ENCODE results near the gene AOX1.

Gene AOX1

DNA sequence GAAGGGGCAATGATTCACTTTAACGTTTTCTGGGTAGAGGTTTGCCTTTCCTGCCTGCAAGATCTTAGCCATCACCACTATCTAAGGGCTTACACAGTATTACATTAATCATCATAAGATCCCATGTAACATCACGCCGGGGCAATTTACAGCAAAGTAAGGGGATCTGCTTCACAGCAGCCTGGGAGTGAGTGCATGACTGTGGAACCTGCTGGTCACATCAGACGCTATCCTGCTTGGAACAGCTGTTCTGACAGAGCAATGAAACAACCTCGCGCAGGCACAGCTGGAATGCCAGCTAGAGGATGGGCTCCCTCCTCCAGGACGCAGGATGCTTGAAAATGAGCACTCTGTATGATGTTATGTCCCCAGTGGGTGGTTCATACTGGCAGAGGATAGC is 89.0 kb downstream of the AOX1 start:
- no peaks in the 10 kb centered on the region for H3K9me3 ChIP-seq (ENCODE audit: insufficient read depth, low read length, severe bottlenecking)
- H3K27ac ChIP-seq (ENCODE audit: low read length): no peak overlapping the region
- TF ChIP-seq, protein P1, sequence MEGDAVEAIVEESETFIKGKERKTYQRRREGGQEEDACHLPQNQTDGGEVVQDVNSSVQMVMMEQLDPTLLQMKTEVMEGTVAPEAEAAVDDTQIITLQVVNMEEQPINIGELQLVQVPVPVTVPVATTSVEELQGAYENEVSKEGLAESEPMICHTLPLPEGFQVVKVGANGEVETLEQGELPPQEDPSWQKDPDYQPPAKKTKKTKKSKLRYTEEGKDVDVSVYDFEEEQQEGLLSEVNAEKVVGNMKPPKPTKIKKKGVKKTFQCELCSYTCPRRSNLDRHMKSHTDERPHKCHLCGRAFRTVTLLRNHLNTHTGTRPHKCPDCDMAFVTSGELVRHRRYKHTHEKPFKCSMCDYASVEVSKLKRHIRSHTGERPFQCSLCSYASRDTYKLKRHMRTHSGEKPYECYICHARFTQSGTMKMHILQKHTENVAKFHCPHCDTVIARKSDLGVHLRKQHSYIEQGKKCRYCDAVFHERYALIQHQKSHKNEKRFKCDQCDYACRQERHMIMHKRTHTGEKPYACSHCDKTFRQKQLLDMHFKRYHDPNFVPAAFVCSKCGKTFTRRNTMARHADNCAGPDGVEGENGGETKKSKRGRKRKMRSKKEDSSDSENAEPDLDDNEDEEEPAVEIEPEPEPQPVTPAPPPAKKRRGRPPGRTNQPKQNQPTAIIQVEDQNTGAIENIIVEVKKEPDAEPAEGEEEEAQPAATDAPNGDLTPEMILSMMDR (IDR thresholded peaks at IDR 0.05; ENCODE audit: borderline replicate concordance, extremely low read depth, low read length, poor library complexity, severe bottlenecking): no peak
- TF ChIP-seq EZH2 (IDR thresholded peaks at IDR 0.05; ENCODE audit: borderline replicate concordance, low read depth, low read length, severe bottlenecking): no peak
- no peak overlapping the region for H3K9ac ChIP-seq (ENCODE audit: low read depth, low read length)
- no peak overlapping the region for H2AFZ ChIP-seq (ENCODE audit: low read depth, low read length)
- no peaks in the 10 kb centered on the region for H4K20me1 ChIP-seq (ENCODE audit: insufficient read depth, low read length)
- H3K4me2 ChIP-seq (ENCODE audit: insufficient read depth, low read length): no peak overlapping the region
- DNase-seq: no peak
- peaks cover 12% of the 10 kb centered on the region for H3K27me3 ChIP-seq (ENCODE audit: insufficient read depth, low read length, poor library complexity)
- H3K36me3 ChIP-seq (ENCODE audit: insufficient read depth, low read length): no peaks in the 10 kb centered on the region
- ATAC-seq (ENCODE audit: insufficient read depth, low read depth): no peak
- H3K4me1 ChIP-seq (ENCODE audit: insufficient read depth, low read length): no peaks in the 10 kb centered on the region
- no peaks in the 10 kb centered on the region for H3K79me2 ChIP-seq (ENCODE audit: insufficient read depth, low read length)
- no peak overlapping the region for H3K4me3 ChIP-seq (ENCODE audit: low read depth in 1 of 2, low read length in 2 of 2)

DNA sequence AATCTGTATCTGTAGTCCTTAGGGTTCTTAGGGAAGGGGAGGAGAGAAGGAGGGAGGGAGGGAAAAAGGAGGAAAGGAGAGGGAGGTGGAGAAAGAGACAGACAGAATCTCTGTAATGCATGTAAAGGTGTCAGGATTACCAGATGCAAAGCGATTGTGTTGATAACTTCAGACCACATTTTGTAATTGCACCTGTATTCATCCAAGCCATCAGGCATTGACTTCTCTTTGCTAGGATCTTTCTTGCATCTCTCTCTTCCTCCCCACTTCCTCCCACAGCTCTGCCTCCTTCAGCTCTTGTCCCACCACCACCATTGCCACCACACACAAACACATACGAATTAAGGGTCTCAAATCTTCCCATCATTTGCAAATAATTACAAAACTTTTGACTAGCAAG is 91.4 kb downstream of the AOX1 start:
- Histone ChIP-seq H3K9ac (ENCODE audit: low read depth, low read length) (no peak overlapping the region), H2AFZ (ENCODE audit: low read depth, low read length) (no peak overlapping the region), H3K36me3 (ENCODE audit: insufficient read depth, low read length) (no peaks in the 10 kb centered on the region), H3K4me1 (ENCODE audit: insufficient read depth, low read length) (no peaks in the 10 kb centered on the region), H4K20me1 (ENCODE audit: insufficient read depth, low read length) (no peaks in the 10 kb centered on the region), H3K27me3 (ENCODE audit: insufficient read depth, low read length, poor library complexity) (peaks cover 12% of the 10 kb centered on the region), H3K4me2 (ENCODE audit: insufficient read depth, low read length) (no peak overlapping the region), H3K9me3 (ENCODE audit: insufficient read depth, low read length, severe bottlenecking) (no peaks in the 10 kb centered on the region), H3K4me3 (ENCODE audit: low read depth in 1 of 2, low read length in 2 of 2) (no peak overlapping the region), H3K79me2 (ENCODE audit: insufficient read depth, low read length) (no peaks in the 10 kb centered on the region), H3K27ac (ENCODE audit: low read length) (no peak overlapping the region)
- ATAC-seq (ENCODE audit: insufficient read depth, low read depth): peak; percentile 37; the same call in 1 of the 3 replicates
- TF ChIP-seq, protein P1 (IDR thresholded peaks at IDR 0.05; ENCODE audit: borderline replicate concordance, extremely low read depth, low read length, poor library complexity, severe bottlenecking): no peak
- no peak for TF ChIP-seq EZH2 (IDR thresholded peaks at IDR 0.05; ENCODE audit: borderline replicate concordance, low read depth, low read length, severe bottlenecking)
- no peak for DNase-seq

DNA sequence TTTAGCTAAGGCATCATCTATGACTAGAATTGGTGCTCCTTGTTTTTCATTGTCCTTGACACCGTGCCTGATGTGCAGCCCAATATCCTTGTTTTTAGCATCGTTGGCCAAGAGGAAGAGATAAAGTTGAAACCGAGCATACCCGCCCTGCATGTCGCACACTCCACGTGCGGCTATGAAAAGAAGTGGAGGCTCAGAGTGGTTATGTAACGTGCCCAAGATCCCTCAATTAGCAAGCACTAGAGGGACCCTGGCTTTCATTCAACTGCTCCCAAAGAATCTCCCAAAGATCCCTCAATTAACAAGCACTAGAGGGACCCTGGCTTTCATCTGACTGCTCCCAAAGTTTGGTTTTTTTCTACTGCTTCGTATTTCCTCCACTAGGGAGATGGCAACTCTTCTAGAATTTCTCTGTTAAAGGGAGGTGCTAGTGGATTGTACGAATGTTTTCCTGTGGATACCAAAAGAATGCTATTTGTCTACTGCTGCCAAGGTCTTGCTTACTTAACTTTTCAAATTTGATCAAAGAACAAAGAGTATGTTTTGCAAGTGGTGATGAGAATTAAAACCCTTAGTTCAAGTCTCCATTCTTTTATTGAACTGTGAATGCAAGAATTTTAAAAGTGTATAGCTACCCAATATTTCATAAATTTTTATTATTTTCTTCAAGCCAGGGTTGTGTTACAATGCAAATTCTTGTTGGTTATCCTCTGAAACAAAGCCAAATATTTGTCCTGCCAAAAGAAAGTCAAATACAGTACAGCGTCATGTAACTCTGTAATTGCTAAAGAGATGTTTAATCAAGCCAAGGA is 92.1 kb downstream of the AOX1 start:
- no peak overlapping the region for H3K27ac ChIP-seq (ENCODE audit: low read length)
- no peaks in the 10 kb centered on the region for H3K79me2 ChIP-seq (ENCODE audit: insufficient read depth, low read length)
- H3K9ac ChIP-seq (ENCODE audit: low read depth, low read length): no peak overlapping the region
- no peaks in the 10 kb centered on the region for H3K4me1 ChIP-seq (ENCODE audit: insufficient read depth, low read length)
- ATAC-seq (ENCODE audit: insufficient read depth, low read depth) (no peak), DNase-seq (no peak)
- no peaks in the 10 kb centered on the region for H3K36me3 ChIP-seq (ENCODE audit: insufficient read depth, low read length)
- H3K9me3 ChIP-seq (ENCODE audit: insufficient read depth, low read length, severe bottlenecking): no peaks in the 10 kb centered on the region
- no peak overlapping the region for H3K4me3 ChIP-seq (ENCODE audit: low read depth in 1 of 2, low read length in 2 of 2)
- H3K27me3 ChIP-seq (ENCODE audit: insufficient read depth, low read length, poor library complexity): peaks cover 6% of the 10 kb centered on the region
- no peaks in the 10 kb centered on the region for H4K20me1 ChIP-seq (ENCODE audit: insufficient read depth, low read length)
- TF ChIP-seq EZH2 (IDR thresholded peaks at IDR 0.05; ENCODE audit: borderline replicate concordance, low read depth, low read length, severe bottlenecking): no peak
- TF ChIP-seq, protein P1 (IDR thresholded peaks at IDR 0.05; ENCODE audit: borderline replicate concordance, extremely low read depth, low read length, poor library complexity, severe bottlenecking): no peak
- no peak overlapping the region for H3K4me2 ChIP-seq (ENCODE audit: insufficient read depth, low read length)
- no peak overlapping the region for H2AFZ ChIP-seq (ENCODE audit: low read depth, low read length)

Data from DND-41 (cell line).